Esophagus squamous epithelium (tissue), 4 donors: ENCODE data around the gene SPNS1.

Source experiments
- POLR2A ChIP-seq, 4 donors: fragments of 450-650 bp; IDR thresholded peaks; one replicate each; pipeline ENCODE4 v1.6.1; 2017; ENCODE audit warnings: antibody characterized with exemption in 4 of 4, mild to moderate bottlenecking in 4 of 4, moderate library complexity in 3 of 4
- TF ChIP-seq, protein P1 (sequence below), 6 experiments: fragments of 450-650 bp in 4 of 6; fragments of 200-600 bp in 2 of 6; sonication (generic) in 2 of 6; IDR thresholded peaks; one replicate each; pipeline ENCODE4 v1.5.1; 2016 to 2019; ENCODE audit warnings: antibody characterized with exemption in 6 of 6, mild to moderate bottlenecking in 4 of 6, moderate library complexity in 4 of 6

- TF ChIP-seq, protein P1, sequence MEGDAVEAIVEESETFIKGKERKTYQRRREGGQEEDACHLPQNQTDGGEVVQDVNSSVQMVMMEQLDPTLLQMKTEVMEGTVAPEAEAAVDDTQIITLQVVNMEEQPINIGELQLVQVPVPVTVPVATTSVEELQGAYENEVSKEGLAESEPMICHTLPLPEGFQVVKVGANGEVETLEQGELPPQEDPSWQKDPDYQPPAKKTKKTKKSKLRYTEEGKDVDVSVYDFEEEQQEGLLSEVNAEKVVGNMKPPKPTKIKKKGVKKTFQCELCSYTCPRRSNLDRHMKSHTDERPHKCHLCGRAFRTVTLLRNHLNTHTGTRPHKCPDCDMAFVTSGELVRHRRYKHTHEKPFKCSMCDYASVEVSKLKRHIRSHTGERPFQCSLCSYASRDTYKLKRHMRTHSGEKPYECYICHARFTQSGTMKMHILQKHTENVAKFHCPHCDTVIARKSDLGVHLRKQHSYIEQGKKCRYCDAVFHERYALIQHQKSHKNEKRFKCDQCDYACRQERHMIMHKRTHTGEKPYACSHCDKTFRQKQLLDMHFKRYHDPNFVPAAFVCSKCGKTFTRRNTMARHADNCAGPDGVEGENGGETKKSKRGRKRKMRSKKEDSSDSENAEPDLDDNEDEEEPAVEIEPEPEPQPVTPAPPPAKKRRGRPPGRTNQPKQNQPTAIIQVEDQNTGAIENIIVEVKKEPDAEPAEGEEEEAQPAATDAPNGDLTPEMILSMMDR (IDR thresholded peaks at IDR 0.05) = no peak
- no peak for TF ChIP-seq POLR2A (IDR thresholded peaks at IDR 0.05)
These were observed 46.8 kb upstream of the SPNS1 start for GRCh38 chr16:28927815-28928214.
